Measurements from ENCODE around the gene LRP2.

LRP2 gene

GRCh38 chr2:169077674-169078240 is 284.6 kb downstream of the LRP2 start:
- no peak for DNase-seq (ENCODE audit: low read depth)
- H3K4me3 ChIP-seq (ENCODE audit: low read length), result no peak overlapping the region
- TF ChIP-seq CTCF (IDR thresholded peaks at IDR 0.05; ENCODE audit: insufficient read depth, low read depth, low read length, missing control alignments), result no peak

Measured in epithelial cell of esophagus (primary cell).